Loucy (cell line): ENCODE results near the gene CKM.

Source experiments
- EZH2phosphoT487 ChIP-seq: fragments of 200-600 bp; IDR thresholded peaks from 2 replicates; pipeline ENCODE4 v1.6.1; 2018; ENCODE audit warnings: antibody characterized with exemption, mild to moderate bottlenecking, moderate library complexity, borderline replicate concordance
- TF ChIP-seq, protein P1 (sequence below): fragments of 200-600 bp; sonication (generic); conservative IDR thresholded peaks from 2 replicates; pipeline ENCODE4 v1.5.1; 2014; ENCODE audit warnings: mild to moderate bottlenecking, antibody characterized with exemption, low read length

DNA sequence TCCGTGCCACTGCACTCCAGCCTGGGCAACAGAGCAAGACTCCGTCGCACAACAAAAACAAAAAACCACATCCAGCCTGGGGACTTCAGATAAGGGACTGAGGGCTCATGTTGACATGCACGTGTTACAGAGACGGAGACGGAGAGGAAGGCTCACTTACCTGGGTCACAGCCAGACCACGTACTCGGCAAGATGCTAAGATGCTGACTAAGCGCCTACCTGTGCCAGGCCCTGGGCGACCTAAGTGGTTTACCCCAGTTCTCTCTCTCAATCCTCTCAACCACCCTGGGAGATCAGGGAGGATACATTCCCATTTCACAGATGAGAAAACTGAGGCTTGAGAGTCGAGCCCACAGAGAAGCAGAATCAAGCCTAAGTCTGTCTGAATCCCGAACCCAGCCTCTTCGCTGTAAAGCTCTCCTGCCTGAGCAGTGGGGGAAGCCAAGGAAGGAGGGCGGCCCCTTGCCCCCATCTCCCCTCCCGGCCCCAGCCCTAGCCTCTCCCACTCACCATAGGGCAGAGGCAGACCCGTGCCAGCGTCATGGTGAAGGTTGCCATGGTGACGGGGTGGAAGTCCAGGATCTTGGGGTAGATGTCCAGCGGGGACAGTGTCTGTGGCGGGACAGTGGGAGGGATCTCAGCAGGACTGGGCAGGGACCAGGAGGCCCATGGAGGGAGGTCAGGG lies 34.2 kb upstream of the CKM start:
- TF ChIP-seq, protein P1, sequence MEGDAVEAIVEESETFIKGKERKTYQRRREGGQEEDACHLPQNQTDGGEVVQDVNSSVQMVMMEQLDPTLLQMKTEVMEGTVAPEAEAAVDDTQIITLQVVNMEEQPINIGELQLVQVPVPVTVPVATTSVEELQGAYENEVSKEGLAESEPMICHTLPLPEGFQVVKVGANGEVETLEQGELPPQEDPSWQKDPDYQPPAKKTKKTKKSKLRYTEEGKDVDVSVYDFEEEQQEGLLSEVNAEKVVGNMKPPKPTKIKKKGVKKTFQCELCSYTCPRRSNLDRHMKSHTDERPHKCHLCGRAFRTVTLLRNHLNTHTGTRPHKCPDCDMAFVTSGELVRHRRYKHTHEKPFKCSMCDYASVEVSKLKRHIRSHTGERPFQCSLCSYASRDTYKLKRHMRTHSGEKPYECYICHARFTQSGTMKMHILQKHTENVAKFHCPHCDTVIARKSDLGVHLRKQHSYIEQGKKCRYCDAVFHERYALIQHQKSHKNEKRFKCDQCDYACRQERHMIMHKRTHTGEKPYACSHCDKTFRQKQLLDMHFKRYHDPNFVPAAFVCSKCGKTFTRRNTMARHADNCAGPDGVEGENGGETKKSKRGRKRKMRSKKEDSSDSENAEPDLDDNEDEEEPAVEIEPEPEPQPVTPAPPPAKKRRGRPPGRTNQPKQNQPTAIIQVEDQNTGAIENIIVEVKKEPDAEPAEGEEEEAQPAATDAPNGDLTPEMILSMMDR = no peak
- no peak for TF ChIP-seq EZH2phosphoT487
